Measurements from ENCODE around the gene MRPL36. TPM values are rescaled to one million over a fixed set of nuclear protein-coding genes. Genes with fewer than 3 reads are reported as not detected.

Gene MRPL36
- total and polyA plus RNA-seq, 8 donors, result 20.7 to 38.4 (median 29.0) TPM

GRCh38 chr5:1788828-1789227 is 10.8 kb downstream of the MRPL36 start:
- Histone ChIP-seq H3K4me1 (no peaks in the 10 kb centered on the region), H3K36me3 (no peaks in the 10 kb centered on the region), H3K27ac (no peak overlapping the region), H3K4me3 (no peak overlapping the region), H3K27me3 (peaks cover 0 to 35% of the 10 kb centered on the region in 2 donors), H3K9me3 (no peaks in the 10 kb centered on the region)
- no peak for ATAC-seq
- intact Hi-C loops (cut with DNase I), result no loop called here
- no peak for TF ChIP-seq CTCF (IDR thresholded peaks at IDR 0.05)
- DNase-seq, result peak in 2 of 4 donors; percentile 17 to 31

GRCh38 chr5:1788200-1788599 is 11.4 kb downstream of the MRPL36 start:
- Histone ChIP-seq H3K27me3 (peaks cover 0 to 41% of the 10 kb centered on the region in 2 donors), H3K9me3 (no peaks in the 10 kb centered on the region), H3K4me1 (no peaks in the 10 kb centered on the region), H3K4me3 (no peak overlapping the region), H3K36me3 (no peaks in the 10 kb centered on the region), H3K27ac (no peak overlapping the region)
- no peak for TF ChIP-seq CTCF (IDR thresholded peaks at IDR 0.05)
- intact Hi-C loops (cut with DNase I), result no loop called here
- ATAC-seq (no peak), DNase-seq (no peak)

GRCh38 chr5:1787472-1788047 is 12.1 kb downstream of the MRPL36 start:
- Histone ChIP-seq H3K27ac (no peak overlapping the region), H3K36me3 (no peaks in the 10 kb centered on the region), H3K9me3 (no peaks in the 10 kb centered on the region), H3K27me3 (peaks cover 0 to 47% of the 10 kb centered on the region in 2 donors), H3K4me1 (no peaks in the 10 kb centered on the region), H3K4me3 (no peak overlapping the region)
- no peak for TF ChIP-seq CTCF (IDR thresholded peaks at IDR 0.05)
- ATAC-seq (no peak), DNase-seq (peak in 2 of 4 donors; percentile 28 to 57)
- intact Hi-C loops (cut with DNase I), result no loop called here

GRCh38 chr5:1786621-1787471 is 12.8 kb downstream of the MRPL36 start:
- no peaks in the 10 kb centered on the region for H3K4me1 ChIP-seq
- DNase-seq (peak in 2 of 4 donors; percentile 24 to 58), ATAC-seq (no peak)
- no peak overlapping the region for H3K27ac ChIP-seq
- intact Hi-C loops (cut with DNase I), result no loop called here
- TF ChIP-seq CTCF (IDR thresholded peaks at IDR 0.05), result no peak
- H3K36me3 ChIP-seq, result no peaks in the 10 kb centered on the region
- H3K27me3 ChIP-seq, result peaks cover 0 to 55% of the 10 kb centered on the region in 2 donors
- no peaks in the 10 kb centered on the region for H3K9me3 ChIP-seq
- H3K4me3 ChIP-seq, result no peak overlapping the region

GRCh38 chr5:1785984-1786383 is 13.7 kb downstream of the MRPL36 start:
- Histone ChIP-seq H3K27me3 (peaks cover 0 to 56% of the 10 kb centered on the region in 2 donors), H3K4me1 (no peaks in the 10 kb centered on the region), H3K4me3 (no peak overlapping the region), H3K36me3 (no peaks in the 10 kb centered on the region), H3K27ac (no peak overlapping the region), H3K9me3 (no peaks in the 10 kb centered on the region)
- TF ChIP-seq CTCF (IDR thresholded peaks at IDR 0.05), result no peak
- intact Hi-C loops (cut with DNase I), result no loop called here
- DNase-seq (peak in 1 of 4 donors; percentile 64), ATAC-seq (no peak)
